Activated CD4-positive, alpha-beta T cell treated with anti-CD3 and anti-CD28 coated beads, Interleukin-2, Interleukin-4, amounts not matched to agents 100 ng/mL and 50 ng/mL, durations not matched to agents 16 hours and 8 hours (primary cell): ENCODE data around the gene HNRNPD.
"Not testable (repeated sequence)": the region's sequence is repeated elsewhere in the genome, so short reads cannot be mapped to it uniquely, and the experiment has no call there.

Experiments
- DNase-seq: peaks from one replicate; pipeline ENCODE4 v3.0.0-alpha.2; 2020; ENCODE audit warnings: low spot score

HNRNPD gene

DNA sequence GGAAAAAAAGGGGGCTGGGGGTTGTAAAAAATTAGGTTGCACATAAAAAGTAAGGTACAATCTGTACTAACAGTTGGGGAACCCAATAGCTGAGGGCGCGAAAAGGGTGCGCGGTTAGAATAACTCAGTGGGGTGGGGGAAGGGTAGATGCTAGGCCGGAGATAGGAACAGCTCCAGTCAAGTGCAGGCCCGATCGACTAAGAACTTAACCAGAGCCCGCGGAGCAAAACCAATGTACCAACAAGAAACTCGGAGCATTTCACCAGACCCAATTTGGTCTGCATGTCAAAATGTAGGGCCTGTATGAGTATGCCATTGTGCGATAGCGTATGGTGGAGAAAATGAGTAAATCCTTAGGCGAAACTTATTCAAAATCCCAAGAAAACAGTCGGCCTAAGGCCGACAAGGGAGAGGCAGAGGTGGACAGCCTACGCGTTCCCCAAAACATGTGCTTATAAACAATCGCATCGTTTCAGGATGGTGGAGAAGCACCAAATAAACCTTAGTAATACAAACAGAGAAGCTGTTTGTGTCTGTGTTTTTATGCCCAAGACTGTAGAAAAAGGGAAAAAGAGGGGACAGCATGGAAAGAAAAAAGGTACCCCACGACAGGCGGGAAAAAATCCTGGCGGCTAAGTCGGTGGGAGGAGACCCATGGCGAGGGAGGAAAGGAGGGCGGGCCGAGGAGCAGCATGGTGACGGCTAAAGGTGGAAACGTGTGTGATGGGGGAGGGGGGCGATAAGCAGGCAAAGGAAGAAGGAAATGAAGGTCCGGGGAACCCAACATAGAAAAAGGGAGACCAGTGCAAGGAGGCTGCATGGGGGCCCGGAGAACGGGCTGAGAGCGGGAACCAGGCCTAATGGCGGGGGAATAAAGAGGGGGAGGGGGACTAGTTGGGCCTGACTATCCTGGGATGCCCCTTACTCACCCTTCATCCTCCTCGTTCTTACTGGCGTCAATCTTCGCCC, 990 bp downstream of the HNRNPD start:
- peak; percentile 87 for DNase-seq

DNA sequence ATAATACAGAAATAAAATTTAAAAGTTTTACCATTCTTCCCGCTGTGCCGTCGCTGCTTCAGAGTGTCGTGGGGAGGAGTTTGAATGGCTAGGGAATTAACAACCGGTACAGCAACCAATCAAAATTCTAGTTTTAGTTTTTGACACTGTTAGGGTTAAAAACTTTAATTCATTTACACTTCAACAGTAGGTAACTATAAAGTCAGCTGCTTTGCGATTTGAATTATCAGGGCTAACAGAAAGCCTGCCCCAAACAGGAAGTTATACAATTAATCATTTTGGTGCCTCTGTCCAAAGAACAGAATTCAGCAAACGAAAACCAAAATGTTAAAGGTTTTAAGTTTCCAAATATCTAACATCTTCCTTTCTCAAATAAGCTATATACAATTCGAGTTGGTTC, 2.3 kb downstream of the HNRNPD start:
- no peak for DNase-seq

DNA sequence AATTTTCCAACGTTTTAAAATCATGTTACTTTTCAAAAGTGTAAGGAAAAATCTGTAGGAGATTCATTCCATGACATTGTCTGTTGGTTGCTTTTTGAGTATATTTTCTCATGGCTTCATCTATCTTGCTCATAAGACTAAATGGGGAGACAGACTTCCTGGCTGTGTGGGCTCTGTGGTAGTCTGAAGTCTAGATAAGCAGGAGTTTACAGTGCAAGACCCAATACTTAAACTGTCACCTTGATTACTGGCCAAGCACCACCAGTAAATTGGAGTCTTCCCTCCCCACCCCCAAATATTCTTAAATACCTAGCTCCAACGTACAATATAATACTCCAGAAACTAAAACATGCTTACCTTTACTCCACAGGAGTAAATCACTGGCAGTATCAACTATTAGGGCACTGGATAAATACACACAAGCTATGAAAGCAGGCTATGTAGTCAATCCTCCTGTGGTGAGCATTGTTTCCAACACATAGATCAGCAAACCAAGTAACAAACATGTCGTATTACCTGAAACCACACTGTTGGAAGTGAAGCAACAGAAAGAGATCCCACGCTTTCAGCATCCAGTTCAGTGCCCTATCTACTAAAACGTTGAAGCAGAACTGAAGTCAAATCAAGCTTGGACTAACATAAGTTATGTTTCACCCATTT, 6.2 kb downstream of the HNRNPD start:
- no peak for DNase-seq

DNA sequence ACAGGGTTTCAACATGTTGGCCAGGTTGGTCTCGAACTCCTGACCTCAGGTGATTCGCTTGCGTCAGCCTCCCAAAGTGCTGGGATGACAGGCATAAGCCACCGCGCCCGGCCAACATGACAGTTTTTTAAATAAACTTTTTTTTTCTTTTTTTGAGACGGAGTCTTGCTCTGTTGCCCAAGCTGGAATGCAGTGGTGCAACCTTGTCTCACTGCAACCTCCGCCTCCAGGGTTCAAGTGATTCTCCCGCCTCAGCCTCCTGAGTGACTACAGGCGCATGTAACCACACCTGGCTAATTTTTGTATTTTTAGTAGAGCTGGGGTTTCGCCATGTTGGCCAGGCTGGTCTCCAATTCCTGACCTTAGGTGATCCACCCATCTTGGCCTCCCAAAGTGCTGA, 7.4 kb downstream of the HNRNPD start:
- DNase-seq = not testable (repeated sequence)

DNA sequence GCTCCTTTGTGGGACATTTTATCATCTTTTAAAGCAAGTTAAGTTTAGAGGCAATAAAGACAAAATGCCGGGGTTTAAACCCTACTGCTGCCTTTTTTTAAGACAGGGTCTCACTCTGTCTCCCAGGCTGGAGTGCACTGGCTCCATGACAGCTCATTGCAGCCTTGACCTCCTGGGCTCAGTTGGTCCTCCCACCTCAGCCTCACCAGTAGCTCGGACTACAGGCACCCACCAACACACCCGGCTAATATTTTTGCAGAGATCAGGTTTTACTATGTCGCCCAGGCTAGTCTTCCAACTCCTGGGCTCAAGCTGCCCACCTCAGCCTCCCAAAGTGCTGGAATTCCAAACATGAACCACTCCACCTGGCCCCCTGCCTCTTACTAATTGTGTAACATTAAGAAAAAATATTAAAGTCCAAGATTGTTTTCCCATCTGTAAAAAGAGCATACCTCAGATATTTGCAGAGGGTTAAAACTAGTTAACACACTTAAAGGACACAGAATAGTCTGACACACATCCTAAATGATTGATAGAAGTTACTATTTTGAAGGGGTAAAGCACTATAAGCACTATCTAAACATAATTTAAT, 9.8 kb downstream of the HNRNPD start:
- DNase-seq = no peak

DNA sequence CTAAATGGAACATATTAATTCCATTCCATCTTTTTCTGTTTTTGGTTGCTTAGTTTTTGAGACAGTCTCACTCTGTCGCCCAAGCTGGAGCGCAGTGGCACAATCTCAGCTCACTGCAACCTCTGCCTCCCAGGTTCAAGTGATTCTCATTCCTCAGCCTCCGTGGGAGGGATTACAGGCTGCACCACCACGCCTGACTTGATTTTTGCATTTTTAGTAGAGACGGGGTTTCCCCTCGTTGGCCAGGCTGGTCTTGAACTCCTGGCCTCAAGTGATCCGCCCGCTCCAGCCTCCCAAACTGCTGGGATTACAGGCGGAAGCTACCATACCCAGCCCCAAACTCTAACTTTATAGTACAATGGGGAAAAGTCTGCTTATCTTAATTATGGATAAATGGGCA, 11.2 kb downstream of the HNRNPD start:
- DNase-seq = no peak

DNA sequence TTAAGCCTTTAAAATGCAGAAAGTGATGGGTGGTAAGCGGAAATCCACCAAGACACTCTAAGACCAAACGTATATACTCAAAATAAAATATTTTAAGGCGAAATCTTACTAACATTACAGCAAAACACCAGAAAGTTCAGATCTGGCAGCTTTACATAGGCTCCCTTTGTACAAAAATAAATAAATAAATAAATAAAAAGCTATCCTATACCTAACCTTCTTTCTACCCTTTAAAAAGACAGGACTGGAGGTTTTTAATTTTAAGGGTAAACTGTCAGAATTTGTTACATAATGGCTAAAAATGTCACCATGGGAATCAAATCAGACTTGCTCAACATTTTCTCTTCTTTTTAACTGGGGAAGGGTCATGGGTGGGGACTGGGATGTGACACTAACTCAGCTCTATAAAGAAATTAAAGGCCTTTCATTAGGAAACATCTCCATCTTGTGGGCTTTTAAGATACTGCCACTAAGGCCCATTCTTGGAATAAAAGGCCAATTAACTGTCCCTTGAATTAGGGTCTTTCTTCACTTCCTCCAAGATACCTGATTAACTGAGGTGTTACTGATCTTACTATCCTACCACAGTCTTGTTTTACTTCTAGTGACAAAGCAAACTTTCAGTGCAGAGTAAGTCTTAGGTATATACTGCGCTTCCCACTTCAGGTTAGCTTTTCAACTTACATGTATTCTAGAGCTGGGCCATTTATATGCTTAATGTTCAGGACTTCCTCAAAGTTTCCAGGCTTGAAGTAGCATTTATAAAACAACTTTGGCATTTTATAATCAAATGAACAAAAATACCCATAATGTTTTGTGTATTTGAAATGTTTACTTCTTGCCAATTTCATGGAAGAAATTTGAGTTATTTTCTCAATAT, 13.3 kb downstream of the HNRNPD start:
- DNase-seq = peak; percentile 19

DNA sequence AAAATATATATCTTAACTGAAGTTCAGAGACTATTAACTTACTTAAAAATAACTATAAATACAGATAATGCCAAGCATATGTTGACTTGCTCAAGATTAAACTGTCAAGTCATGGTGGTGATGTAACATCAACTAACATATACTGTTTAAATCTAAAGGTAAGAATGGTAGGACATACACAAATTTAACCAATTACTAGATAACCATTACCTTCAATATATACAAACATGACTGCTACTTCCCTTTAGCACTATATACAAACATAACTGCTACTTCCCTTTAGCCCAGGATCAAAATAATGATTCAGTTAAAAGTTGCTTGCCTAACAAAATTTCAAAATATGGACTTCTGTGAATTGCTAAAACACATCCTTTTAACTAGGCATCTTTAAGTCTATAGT, 14.9 kb downstream of the HNRNPD start:
- no peak for DNase-seq

DNA sequence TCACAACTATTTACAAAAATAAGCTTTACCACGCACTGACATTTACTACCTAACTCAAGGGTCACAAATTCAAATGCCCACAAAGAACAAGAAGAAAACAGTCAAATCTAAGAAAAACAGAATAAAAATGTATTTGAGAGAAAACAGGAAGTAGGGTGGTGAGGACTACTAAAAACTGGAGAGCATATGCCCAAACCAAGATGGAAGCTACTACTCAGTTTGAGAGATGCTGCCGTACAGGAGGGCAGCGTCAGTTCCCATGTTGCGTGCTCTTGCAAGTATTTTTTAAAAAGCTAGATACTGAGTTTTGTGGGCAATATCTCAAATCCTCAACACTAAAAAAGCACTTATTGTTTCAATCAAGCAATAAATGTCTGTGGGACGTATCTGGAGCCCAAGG, 16.2 kb downstream of the HNRNPD start:
- DNase-seq = no peak

DNA sequence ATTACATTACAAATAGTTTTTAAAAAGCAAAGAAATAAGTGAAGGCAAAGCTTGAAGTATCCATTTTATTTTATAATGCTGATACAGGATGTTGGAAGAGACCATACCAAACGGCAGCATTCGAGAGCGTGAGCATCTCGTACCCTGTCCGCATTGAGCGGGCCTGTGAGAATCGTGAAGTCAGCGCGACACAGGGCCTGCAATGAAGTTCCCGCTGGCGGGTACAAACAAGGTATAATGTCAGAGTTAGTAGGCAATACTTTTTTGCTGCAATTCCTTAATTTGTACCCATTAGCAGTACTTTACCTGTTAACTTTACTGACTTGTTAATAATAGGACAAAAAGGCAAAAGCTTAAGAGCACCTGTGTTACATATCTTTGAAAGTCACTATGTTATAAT, 19.0 kb downstream of the HNRNPD start:
- no peak for DNase-seq

DNA sequence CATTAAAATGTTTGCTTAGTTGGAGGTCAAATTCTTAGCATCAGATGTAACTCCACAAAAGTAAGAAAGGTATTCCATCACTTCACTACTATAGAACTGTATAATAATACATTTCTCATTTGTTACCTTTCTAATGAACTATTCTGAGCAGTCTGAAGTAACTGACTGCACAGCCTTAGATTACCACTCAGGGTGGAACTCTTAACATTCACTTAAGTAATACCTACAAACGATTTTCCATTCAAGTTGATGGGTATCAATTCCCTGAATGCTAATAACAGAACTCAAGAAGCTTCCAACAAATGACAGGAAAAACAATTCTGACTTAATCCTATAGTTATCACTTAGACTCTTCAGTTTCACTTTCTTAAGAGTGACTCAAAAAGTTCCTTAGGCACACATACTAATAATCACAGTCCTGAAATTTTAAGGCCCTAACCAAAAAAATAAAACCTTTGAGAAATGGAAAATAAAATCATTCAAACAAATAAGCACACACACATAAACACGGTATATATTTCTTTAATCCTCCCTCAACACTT, 20.9 kb downstream of the HNRNPD start:
- DNase-seq = peak; percentile 57

DNA sequence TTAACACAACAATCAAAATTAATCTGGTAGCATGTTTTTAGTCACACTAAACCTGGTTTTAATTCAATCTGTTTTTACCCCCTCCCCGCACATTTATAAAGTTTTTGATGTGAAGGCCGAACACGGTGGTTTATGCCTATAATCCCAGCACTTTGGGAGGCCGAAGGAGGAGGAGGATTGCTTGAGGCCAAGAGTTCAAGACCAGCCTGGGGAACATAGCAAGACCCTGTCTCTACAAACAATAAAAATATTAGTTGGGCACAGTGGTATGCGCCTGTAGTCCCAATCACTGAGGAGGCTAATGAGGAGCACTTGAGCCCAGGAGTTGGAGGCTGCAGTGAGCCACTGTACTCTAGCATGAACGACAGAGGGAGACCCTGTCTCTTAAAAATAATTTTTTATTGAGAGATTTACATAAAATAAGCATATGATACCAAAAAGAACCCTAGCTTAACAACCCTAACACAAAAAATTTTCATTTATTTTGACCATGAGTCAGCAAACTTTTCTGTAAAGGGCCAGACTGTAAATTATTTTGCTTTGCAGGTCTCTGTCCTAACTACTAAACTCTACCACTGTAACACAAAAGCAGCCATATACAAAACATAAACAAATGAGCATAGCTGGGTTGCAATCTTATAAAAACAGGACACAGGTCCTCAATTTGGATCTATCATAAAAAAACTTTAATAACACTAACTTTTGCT, 21.5 kb downstream of the HNRNPD start:
- no peak for DNase-seq

DNA sequence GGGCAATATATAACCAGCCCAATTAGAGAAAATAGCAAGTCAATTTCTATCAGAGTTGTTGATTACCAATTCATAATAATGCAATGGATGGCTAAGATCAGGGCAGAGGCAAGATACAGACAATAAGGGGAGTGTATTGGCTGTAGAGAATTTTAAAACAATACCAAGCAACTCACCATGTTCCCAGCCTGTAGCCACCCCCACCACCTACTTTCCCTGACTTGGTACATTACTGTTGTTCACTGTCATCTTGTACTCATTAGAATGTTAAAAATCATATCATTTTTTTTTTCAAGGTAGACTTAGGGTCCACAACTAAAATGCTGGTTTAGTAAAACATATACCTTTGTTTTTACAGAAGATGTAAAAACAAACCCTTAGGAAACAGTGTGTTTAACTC, 27.7 kb downstream of the HNRNPD start:
- DNase-seq = no peak

DNA sequence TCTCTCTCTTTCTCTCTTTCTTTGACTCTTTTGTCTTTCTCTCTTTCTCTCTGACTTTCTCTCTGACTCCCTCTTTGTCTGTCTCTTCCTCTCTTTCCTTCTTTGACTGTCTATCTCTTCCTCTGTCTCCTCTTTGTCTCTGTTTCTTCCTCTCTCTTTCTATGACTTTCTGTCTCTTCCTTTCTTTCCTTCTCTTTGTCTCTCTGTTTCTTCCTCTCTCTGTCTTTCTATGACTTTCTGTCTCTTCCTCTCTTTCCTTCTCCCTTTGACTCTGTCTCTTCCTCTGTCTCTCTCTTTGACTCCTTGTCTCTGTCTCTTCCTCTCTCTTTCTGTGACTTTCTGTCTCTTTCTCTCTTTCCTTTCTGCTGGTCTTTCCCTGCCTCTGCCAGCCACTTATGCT, 38.7 kb downstream of the HNRNPD start:
- DNase-seq = no peak

DNA sequence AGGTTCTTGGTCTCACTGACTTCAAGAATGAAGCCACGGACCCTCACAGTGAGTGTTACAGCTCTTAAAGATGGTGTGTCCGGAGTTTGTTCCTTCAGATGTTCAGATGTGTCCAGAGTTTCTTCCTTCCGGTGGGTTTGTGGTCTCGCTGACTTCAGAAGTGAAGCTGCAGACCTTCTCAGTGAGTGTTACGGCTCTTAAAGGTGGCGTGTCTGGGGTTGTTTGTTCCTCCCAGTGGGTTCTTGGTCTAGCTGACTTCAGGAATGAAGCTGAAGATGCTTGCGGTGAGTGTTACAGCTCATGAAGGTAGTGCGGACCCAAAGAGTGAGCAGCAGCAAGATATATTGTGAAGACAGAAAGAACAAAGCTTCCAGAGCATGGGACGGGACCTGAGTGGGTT, 40.1 kb downstream of the HNRNPD start:
- not testable (repeated sequence) for DNase-seq

DNA sequence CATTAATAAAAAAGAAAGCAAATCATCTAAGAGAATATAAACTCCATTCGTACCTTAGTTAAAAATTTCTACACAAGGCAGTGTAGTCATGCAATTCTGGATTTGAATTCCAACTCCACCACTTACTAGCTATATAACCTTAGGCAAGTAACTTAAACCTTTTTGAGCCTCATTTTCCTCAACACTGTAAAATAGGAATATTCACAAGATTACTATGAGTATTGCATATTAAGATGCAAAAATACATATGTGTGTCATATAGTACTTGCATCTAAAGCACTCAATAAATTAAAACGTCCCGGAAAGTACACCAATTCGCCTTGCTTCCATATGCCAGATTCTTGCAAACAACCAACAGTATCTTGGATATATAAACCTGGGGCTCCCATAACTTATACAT, 42.0 kb downstream of the HNRNPD start:
- no peak for DNase-seq

DNA sequence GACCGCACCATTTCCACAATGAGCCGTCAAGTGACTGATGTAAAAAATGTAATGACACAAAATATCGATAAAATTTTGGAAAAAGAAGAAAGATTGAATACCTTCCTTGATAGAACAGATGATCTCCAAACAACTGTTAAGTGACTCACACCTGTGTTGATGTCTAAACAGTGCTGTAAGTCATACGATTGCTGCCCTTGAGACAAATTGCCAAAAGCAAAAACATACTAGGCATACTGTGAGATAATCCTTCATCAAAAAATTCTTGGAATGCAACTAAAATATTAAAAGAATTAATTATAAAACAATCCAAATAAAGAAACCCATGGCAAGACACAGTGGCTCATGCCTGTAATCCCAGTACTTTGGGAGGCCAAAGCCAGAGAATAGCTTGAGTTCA, 53.4 kb downstream of the HNRNPD start:
- no peak for DNase-seq

DNA sequence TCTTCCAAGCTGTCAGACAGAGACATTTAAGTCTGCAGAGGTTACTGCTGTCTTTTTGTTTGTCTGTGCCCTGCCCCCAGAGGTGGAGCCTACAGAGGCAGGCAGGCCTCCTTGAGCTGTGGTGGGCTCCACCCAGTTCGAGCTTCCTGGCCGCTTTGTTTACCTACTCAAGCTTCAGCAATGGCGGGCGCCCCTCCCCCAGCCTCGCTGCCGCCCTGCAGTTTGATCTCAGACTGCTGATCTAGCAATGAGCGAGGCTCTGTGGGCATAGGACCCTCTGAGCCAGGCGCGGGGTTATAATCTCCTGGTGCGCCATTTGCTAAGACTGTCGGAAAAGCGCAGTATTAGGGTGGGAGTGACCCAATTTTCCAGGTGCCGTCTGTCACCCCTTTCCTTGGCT, 70.7 kb downstream of the HNRNPD start:
- not testable (repeated sequence) for DNase-seq
